ENCODE measurements around the gene TGFB1I1.
"Not testable (repeated sequence)": the region's sequence is repeated elsewhere in the genome, so short reads cannot be mapped to it uniquely, and the experiment has no call there.

TGFB1I1 gene

DNA sequence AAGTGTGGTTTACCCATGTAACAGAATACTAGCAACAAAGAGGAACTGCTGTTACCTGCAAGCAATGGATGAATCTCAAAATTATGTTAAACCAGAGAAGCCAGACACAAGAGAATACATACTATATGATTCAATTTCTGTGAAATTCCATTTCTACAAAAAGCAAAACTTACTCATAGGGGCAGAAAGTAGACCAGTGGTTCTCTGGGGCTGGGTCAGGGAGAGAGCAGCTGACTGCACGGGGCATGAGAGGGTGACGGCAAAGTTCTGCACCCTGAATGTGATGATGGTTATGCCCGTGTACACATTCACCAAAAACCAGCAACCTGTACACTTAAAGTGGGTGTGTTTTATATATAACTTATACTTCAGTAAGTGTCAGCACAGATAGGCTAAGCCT is 32.4 kb upstream of the TGFB1I1 start:
- H3F3A ChIP-seq (ENCODE audit: insufficient read depth, low read length), result no peaks in the 10 kb centered on the region
- no peak overlapping the region for H3K4me3 ChIP-seq (ENCODE audit: low read depth, low read length, poor library complexity, severe bottlenecking)
- no peak overlapping the region for H3K9ac ChIP-seq (ENCODE audit: low read length)
- no peaks in the 10 kb centered on the region for H3K79me2 ChIP-seq (ENCODE audit: insufficient read depth, low read length)
- H3K4me1 ChIP-seq (ENCODE audit: insufficient read depth, low read length, severe bottlenecking), result peaks cover 5% of the 10 kb centered on the region
- no peaks in the 10 kb centered on the region for H3K27me3 ChIP-seq (ENCODE audit: insufficient read depth, low read length)
- no peaks in the 10 kb centered on the region for H3K9me2 ChIP-seq (ENCODE audit: low read depth, low read length)
- H4K20me1 ChIP-seq (ENCODE audit: insufficient read depth, low read length), result no peaks in the 10 kb centered on the region
- no peak overlapping the region for H3K27ac ChIP-seq (ENCODE audit: low read depth, low read length, poor library complexity, severe bottlenecking)
- H3K36me3 ChIP-seq (ENCODE audit: insufficient read depth, low read length), result no peaks in the 10 kb centered on the region
- no peaks in the 10 kb centered on the region for H3K9me3 ChIP-seq (ENCODE audit: low read length)
- TF ChIP-seq EZH2 (IDR thresholded peaks at IDR 0.05; ENCODE audit: borderline replicate concordance, low read length), result no peak
- TF ChIP-seq, protein P1, sequence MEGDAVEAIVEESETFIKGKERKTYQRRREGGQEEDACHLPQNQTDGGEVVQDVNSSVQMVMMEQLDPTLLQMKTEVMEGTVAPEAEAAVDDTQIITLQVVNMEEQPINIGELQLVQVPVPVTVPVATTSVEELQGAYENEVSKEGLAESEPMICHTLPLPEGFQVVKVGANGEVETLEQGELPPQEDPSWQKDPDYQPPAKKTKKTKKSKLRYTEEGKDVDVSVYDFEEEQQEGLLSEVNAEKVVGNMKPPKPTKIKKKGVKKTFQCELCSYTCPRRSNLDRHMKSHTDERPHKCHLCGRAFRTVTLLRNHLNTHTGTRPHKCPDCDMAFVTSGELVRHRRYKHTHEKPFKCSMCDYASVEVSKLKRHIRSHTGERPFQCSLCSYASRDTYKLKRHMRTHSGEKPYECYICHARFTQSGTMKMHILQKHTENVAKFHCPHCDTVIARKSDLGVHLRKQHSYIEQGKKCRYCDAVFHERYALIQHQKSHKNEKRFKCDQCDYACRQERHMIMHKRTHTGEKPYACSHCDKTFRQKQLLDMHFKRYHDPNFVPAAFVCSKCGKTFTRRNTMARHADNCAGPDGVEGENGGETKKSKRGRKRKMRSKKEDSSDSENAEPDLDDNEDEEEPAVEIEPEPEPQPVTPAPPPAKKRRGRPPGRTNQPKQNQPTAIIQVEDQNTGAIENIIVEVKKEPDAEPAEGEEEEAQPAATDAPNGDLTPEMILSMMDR (IDR thresholded peaks at IDR 0.05; ENCODE audit: low read length), result no peak
- H2AFZ ChIP-seq (ENCODE audit: low read length), result no peak overlapping the region
- no peak overlapping the region for H3K4me2 ChIP-seq (ENCODE audit: low read length)

DNA sequence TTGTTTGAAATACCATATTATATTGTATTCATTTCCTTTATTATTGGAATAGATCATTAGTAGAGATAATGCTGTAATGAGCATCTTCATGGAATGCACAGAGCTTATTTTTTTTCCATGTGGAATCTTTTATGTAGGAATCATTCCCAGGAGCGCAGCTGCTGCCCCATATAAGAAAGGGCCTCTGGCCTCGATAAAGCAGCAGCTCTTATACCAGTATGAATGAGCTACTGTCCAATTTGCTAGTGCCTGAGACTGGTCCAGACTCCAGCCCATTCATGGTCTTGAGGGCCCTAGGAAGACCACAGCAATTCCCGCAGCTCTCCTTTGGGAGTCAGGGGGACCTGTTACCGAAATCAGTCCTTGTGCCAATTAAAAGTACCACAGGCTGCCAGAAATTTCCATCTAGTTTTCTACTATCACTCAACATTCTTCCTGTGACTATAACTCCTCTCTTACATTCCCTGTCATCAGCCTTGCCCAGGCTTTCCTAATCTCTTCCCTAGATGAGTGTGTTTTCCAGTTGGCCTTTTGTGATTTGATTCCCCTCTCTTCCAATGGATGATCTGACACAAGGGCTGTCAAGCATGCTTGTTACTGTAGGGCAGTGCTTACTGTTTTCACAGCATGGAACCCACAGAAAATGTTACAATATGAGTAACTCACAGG is 31.3 kb upstream of the TGFB1I1 start:
- Histone ChIP-seq H3K9ac (ENCODE audit: low read length) (no peak overlapping the region), H3K4me1 (ENCODE audit: insufficient read depth, low read length, severe bottlenecking) (peaks cover 5% of the 10 kb centered on the region), H3K9me3 (ENCODE audit: low read length) (no peaks in the 10 kb centered on the region), H4K20me1 (ENCODE audit: insufficient read depth, low read length) (no peaks in the 10 kb centered on the region), H3K4me3 (ENCODE audit: low read depth, low read length, poor library complexity, severe bottlenecking) (no peak overlapping the region), H2AFZ (ENCODE audit: low read length) (no peak overlapping the region), H3K4me2 (ENCODE audit: low read length) (no peak overlapping the region), H3K27me3 (ENCODE audit: insufficient read depth, low read length) (no peaks in the 10 kb centered on the region), H3F3A (ENCODE audit: insufficient read depth, low read length) (no peaks in the 10 kb centered on the region), H3K79me2 (ENCODE audit: insufficient read depth, low read length) (no peaks in the 10 kb centered on the region), H3K27ac (ENCODE audit: low read depth, low read length, poor library complexity, severe bottlenecking) (no peak overlapping the region), H3K9me2 (ENCODE audit: low read depth, low read length) (no peaks in the 10 kb centered on the region), H3K36me3 (ENCODE audit: insufficient read depth, low read length) (no peaks in the 10 kb centered on the region)
- TF ChIP-seq EZH2 (IDR thresholded peaks at IDR 0.05; ENCODE audit: borderline replicate concordance, low read length), result no peak
- TF ChIP-seq, protein P1 (IDR thresholded peaks at IDR 0.05; ENCODE audit: low read length), result no peak

DNA sequence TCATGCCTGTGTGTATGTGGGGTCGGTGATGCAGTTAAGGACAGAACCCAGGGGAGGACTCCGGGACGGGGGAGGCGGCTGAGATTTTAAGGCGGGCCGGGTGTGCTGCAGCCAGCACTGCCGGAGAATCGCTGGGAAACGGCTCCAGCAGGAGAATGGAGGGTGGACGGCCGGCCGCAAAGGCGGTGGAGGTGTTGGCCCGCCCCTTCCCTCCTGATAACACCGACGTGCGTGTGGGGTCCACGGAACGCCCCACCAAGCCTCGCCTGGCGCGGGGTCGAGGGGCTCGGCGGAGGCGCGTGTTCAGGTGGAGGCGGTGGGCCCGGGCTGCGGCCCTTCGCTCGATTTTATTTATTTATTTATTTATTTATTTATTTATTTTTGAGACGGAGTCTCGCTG is 30.0 kb upstream of the TGFB1I1 start:
- H2AFZ ChIP-seq (ENCODE audit: low read length), result no peak overlapping the region
- TF ChIP-seq, protein P1 (IDR thresholded peaks at IDR 0.05; ENCODE audit: low read length), result no peak
- TF ChIP-seq EZH2 (IDR thresholded peaks at IDR 0.05; ENCODE audit: borderline replicate concordance, low read length), result no peak

DNA sequence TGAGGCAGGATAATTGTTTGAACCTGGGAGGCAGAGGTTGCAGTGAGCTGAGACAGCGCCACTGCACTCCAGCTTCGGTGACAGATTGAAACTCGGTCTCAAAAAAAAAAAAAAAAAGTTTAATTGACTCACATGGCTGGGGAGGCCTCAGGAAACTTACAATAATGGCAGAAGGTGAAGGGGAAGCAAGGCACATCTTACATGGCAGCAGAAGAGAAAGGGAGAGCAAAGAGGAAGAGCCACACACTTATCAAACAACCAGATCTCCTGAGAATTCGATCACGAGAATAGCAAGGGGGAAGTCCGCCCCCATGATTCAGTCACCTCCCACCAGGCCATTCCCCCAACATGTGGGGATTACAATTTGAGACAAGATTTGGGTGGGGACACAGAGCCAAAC is 26.0 kb upstream of the TGFB1I1 start:
- not testable (repeated sequence) for H3K4me2 ChIP-seq (ENCODE audit: low read length); H2AFZ ChIP-seq (ENCODE audit: low read length); H3K9ac ChIP-seq (ENCODE audit: low read length); H3K4me1 ChIP-seq (ENCODE audit: insufficient read depth, low read length, severe bottlenecking); H3K9me3 ChIP-seq (ENCODE audit: low read length); H3K9me2 ChIP-seq (ENCODE audit: low read depth, low read length); H3K4me3 ChIP-seq (ENCODE audit: low read depth, low read length, poor library complexity, severe bottlenecking); H3K36me3 ChIP-seq (ENCODE audit: insufficient read depth, low read length); H3F3A ChIP-seq (ENCODE audit: insufficient read depth, low read length); H3K27ac ChIP-seq (ENCODE audit: low read depth, low read length, poor library complexity, severe bottlenecking); H4K20me1 ChIP-seq (ENCODE audit: insufficient read depth, low read length); H3K79me2 ChIP-seq (ENCODE audit: insufficient read depth, low read length); H3K27me3 ChIP-seq (ENCODE audit: insufficient read depth, low read length)

More for the DNA sequence above, 30.0 kb upstream of the TGFB1I1 start:
- Histone ChIP-seq H3K27me3 (ENCODE audit: insufficient read depth, low read length) (peaks cover 4% of the 10 kb centered on the region; the same call in 1 of the 2 replicates), H3K9me3 (ENCODE audit: low read length) (no peaks in the 10 kb centered on the region), H3K9ac (ENCODE audit: low read length) (no peak overlapping the region), H3K4me3 (ENCODE audit: low read depth, low read length, poor library complexity, severe bottlenecking) (no peak overlapping the region), H3K27ac (ENCODE audit: low read depth, low read length, poor library complexity, severe bottlenecking) (no peak overlapping the region), H3K4me1 (ENCODE audit: insufficient read depth, low read length, severe bottlenecking) (peaks cover 5% of the 10 kb centered on the region), H3K4me2 (ENCODE audit: low read length) (no peak overlapping the region), H3K9me2 (ENCODE audit: low read depth, low read length) (no peaks in the 10 kb centered on the region), H3K79me2 (ENCODE audit: insufficient read depth, low read length) (no peaks in the 10 kb centered on the region), H3K36me3 (ENCODE audit: insufficient read depth, low read length) (no peaks in the 10 kb centered on the region; the same call in 1 of the 2 replicates), H3F3A (ENCODE audit: insufficient read depth, low read length) (no peaks in the 10 kb centered on the region), H4K20me1 (ENCODE audit: insufficient read depth, low read length) (no peaks in the 10 kb centered on the region)

Measured in OCI-LY1 (cell line).